Measurements from ENCODE around the gene UHMK1.
"Not testable (repeated sequence)": the region's sequence is repeated elsewhere in the genome, so short reads cannot be mapped to it uniquely, and the experiment has no call there.

Gene UHMK1

DNA sequence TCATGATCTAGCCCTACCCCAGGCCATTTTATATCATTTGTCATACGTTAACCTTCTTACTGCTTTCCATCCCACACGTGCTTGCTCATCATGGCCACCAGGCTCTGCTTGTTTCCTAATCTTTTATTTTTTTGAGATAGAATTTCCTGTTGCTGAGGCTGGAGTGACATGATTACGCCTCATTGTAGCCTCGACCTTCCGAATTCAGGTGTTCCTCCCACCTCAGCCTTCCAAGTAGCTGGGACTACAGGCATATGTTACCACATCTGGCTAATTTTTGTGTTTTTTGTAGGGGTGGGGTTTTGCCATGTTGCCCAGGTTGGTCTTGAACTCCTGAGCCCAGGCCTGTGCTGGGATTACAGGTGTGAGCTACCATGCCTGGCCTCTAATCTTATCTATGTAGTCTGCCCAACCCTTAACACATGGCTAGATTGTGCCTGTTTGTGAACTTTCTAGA is 67.2 kb downstream of the UHMK1 start:
- in situ Hi-C loops (cut with MboI; ENCODE audit: low sequenced_read_pairs), result no loop called here

DNA sequence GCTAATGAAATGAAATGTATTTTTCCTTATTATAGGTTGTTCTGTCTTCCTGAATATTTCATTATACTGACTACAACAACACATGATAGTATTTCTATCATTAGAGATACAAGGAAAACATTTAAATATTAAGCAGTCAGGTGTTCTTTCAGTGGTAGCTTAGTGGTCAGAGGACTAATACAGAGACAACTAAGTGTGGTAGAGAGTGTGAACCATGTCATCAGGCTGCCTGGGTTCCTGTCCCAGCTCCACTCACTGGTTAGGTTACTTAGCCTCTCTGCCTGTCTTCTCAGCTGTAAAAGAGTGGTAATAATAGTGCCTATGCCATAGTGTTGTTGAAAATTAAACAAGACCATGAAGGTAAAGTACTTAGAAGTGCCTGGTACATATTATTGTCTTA is 67.8 kb downstream of the UHMK1 start:
- in situ Hi-C loops (cut with MboI; ENCODE audit: low sequenced_read_pairs), result no loop called here

DNA sequence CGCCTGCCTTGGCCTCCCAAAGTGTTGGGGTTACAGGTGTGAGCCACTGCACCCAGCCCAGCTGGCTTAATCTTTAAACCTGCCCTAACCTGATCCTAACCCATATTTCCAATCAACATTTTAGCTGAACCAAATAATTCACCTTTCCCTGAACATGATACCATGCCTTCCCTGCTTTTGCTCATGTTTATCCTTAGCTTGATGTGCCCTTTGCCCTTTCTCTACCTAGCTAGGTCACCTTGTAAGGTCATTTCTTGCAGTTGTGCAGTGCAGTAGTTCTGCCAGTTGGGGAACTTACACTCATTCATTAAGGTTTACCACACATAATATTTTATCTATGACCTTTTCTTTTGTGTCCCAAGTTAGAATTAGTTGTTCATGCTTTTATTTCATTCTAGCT is 69.3 kb downstream of the UHMK1 start:
- in situ Hi-C loops (cut with MboI; ENCODE audit: low sequenced_read_pairs), result no loop called here

DNA sequence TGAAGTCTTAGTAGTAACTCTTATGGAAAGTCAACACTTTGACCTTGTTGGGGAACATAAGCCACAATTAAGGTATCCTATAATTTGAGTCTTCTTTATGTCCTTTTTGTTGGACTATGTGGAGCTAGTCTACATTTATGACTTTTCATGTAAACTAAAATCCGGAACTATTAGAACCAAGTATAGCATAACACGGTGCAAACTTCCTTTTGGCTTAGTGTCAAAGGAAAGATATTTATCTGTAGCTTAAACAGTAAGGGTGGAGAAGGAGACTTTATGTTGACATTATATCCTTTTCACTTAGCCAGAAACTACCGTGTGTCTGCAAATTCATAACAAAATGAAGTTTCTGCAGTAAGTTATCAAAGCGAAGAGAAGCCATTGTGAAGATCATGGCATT is 71.2 kb downstream of the UHMK1 start:
- in situ Hi-C loops (cut with MboI; ENCODE audit: low sequenced_read_pairs), result no loop called here

DNA sequence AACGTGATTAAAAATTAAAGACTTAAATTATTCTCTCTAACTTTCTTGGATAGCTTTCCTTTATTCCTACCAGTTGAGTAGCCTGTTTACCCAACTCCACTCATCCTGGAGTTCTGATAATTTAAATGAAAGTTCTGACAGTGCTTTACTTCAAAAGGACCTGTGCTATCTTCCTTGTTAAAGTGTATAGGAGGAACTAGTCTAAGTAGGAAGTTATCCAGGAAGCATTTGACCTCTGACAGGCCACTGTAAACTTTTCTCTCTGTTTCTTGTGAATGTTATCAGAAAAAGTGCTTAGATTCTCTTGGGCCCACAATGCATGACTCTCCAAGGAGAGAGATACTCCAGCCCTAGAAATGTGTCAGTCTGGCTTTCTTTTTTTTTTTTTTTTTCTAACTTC is 73.1 kb downstream of the UHMK1 start:
- in situ Hi-C loops (cut with MboI; ENCODE audit: low sequenced_read_pairs), result no loop called here

DNA sequence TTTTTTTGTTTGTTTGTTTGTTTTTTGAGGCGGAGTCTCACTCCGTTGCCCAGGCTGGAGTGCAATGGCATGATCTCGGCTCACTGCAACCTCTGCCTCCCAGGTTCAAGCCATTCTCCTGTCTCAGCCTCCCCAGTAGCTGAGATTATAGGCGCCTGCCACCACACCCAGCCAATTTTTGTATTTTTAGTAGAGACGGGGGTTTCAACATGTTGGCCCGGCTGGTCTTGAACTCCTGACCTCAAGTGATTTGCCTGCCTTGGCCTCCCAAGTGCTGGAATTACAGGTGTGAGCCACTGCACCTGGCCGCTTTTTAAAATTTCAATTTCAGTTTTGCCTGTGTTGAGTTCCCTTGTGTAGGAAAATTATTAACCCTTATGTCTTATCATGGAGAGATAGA is 73.5 kb downstream of the UHMK1 start:
- in situ Hi-C loops (cut with MboI; ENCODE audit: low sequenced_read_pairs), result not testable (repeated sequence)

DNA sequence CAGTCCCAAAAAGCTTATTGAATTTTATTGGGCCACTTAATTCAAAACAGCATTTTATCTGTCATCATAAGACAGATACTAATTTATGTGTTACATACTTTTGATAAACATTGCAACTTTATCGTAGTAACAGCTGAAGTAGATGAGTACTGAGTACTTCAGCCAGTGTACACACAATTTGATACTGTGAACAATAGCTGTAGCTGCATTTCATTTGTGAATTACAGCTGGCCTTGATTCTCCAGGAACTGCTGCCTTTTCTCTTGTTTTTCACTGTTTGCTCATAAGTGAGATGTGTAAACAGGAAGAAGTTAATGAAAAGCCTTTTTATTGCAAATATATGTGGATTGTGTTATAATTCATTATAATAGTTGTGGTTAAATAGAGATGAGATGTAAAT is 74.1 kb downstream of the UHMK1 start:
- in situ Hi-C loops (cut with MboI; ENCODE audit: low sequenced_read_pairs), result no loop called here

DNA sequence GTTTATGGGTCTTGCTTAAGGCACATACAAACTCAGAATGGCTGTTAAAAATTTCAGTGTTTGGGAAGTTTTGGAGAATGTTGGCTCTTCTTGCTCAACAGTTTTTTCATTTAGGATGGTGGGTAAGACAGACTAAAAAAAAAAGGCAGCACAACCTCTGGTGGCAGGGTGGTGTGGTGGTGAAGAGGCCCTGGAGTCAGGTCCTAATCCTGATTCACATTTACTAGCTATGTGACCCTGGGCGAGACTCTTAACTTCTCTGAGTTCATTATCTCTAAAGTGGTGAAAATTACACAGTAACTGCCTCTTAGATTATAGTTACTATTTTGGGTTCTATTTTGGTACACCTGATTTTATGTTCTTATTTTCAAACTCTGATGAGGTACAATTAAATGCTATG is 75.5 kb downstream of the UHMK1 start:
- in situ Hi-C loops (cut with MboI; ENCODE audit: low sequenced_read_pairs), result no loop called here

DNA sequence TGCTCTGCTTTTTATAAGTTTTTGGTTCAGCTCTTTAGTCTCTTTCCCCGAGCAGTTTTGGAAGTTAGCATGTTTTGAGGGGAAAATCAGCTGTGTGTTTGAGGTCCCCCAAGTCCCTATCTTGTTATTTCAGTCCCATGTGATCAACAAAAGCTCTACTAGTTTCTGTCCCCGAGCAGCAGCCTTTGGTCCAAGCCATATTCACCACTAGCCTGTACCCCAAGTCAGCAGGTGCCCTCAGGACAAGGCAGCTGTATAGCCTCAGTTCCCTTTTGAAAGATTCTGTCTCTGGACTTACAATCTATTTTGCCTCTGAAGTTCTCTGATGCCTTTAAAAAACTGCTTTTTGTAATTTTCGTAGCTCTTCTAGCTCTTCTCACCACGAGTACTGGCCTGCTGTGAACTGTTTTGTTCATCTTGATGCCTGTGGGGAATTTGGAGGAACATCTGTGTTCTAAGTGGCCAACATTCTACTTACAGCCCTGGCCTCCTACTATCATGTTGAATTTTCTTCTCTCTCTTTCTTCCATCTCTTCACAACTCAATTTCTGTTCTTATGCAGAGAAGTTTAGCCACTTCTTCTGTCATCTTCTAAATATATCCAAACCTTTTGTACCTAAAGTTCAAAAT is 80.6 kb downstream of the UHMK1 start:
- in situ Hi-C loops (cut with MboI; ENCODE audit: low sequenced_read_pairs), result no loop called here

DNA sequence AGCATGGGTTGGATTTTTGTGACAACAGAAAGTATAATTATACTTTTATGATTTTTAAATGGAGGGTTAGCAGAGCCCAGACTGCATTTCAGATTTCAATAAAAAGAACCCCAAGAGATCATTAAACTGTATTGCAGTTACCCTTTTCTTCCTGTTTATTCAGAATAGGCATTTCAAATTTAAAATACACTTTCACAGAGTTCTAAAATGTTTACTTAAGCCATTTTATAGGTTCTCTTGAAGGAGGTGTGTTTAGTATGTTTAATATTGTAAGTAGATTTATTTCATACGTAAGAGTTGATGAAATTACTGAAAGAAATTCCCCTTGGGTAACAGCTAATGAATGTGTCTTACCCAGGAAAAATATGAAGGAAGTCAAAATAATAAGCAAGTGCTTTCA is 81.3 kb downstream of the UHMK1 start:
- in situ Hi-C loops (cut with MboI; ENCODE audit: low sequenced_read_pairs), result no loop called here
